Osteoblast (primary cell): ENCODE results near the gene GNAT1. TPM values are rescaled to one million over a fixed set of nuclear protein-coding genes. Genes with fewer than 3 reads are reported as not detected.

Experiments
- DNase-seq: peaks from one replicate; pipeline ENCODE4 v3.0.0; 2011; ENCODE audit warnings: low spot score, mixed read lengths; ENCODE audit not compliant: insufficient read length; ENCODE audit errors: missing footprints
- H2AFZ ChIP-seq: 2 replicates; pipeline ENCODE4 v1.6.0; 2011; ENCODE audit warnings: mild to moderate bottlenecking, low read length
- H3K27ac ChIP-seq: 2 replicates; pipeline ENCODE4 v1.5.1; 2011; ENCODE audit warnings: mild to moderate bottlenecking, low read depth, low read length, moderate library complexity
- H3K27me3 ChIP-seq: 2 replicates; pipeline ENCODE4 v1.6.0; 2012; ENCODE audit warnings: mild to moderate bottlenecking, control low read depth, inconsistent platforms, low read length, moderate library complexity; ENCODE audit not compliant: insufficient read depth
- H3K36me3 ChIP-seq: 2 replicates; pipeline ENCODE4 v1.5.1; 2011; ENCODE audit warnings: mild to moderate bottlenecking, low read length, control low read depth, moderate library complexity; ENCODE audit not compliant: insufficient read depth
- H3K4me1 ChIP-seq: 2 replicates; pipeline ENCODE4 v1.5.1; 2011; ENCODE audit warnings: mild to moderate bottlenecking, low read length, control low read depth, moderate library complexity; ENCODE audit not compliant: insufficient read depth
- H3K4me2 ChIP-seq: 2 replicates; pipeline ENCODE4 v1.6.0; 2011; ENCODE audit warnings: mild to moderate bottlenecking, low read length; ENCODE audit not compliant: insufficient read depth
- H3K4me3 ChIP-seq: fragments of 200-600 bp; sonication (generic); 3 replicates; pipeline ENCODE4 v1.5.1; 2012; ENCODE audit warnings: mild to moderate bottlenecking, low read length, inconsistent platforms; ENCODE audit not compliant: insufficient read depth
- H3K79me2 ChIP-seq: 2 replicates; pipeline ENCODE4 v1.6.0; 2012; ENCODE audit warnings: mild to moderate bottlenecking, low read length, control low read depth, inconsistent platforms; ENCODE audit not compliant: insufficient read depth
- H3K9me3 ChIP-seq: 2 replicates; pipeline ENCODE4 v1.5.1; 2011; ENCODE audit warnings: low read depth, low read length, control low read depth
- H4K20me1 ChIP-seq: 2 replicates; pipeline ENCODE4 v1.6.0; 2012; ENCODE audit warnings: mild to moderate bottlenecking, low read length, control low read depth; ENCODE audit not compliant: insufficient read depth
- CTCF ChIP-seq: IDR thresholded peaks from 2 replicates; pipeline ENCODE4 v1.5.1; 2011; ENCODE audit warnings: mild to moderate bottlenecking, low read depth, low read length, moderate library complexity; ENCODE audit errors: extremely low read depth
- total RNA-seq: library from RNA; depleted of rRNA; stranded (reverse); fragments of >200 nt; gene quantifications from 2 replicates; pipeline ENCODE4 v1.2.3, GENCODE V29; 2012

The GNAT1 gene
- total RNA-seq, 1 donor, result not detected

DNA sequence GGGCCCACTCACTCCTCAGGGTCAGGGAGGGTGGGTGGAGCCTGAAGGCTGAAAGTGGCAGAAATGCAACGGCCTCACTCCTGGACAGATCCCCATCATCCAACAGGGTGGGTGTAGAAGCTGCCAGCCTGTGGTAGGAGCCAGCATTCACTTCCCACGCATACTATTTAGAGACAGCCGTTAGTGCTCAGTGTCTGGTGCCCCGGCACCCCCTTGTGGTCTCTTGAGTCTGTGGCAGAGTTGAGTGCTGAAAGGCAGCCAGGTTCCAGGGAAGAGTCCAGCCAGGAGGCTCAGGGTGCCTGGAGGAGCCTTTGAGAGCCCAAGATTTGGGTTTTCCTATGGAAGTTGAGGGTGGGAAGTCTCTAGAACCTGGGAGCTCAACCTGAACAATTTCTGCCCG lies 2.1 kb upstream of the GNAT1 start:
- Histone ChIP-seq H3K36me3 (no peaks in the 10 kb centered on the region), H3K4me2 (no peak overlapping the region), H3K27me3 (peaks cover 15% of the 10 kb centered on the region), H3K79me2 (no peaks in the 10 kb centered on the region), H3K9me3 (no peaks in the 10 kb centered on the region), H3K27ac (no peak overlapping the region), H4K20me1 (peaks cover 4% of the 10 kb centered on the region), H3K4me1 (peaks cover 4% of the 10 kb centered on the region), H2AFZ (no peak overlapping the region), H3K4me3 (no peak overlapping the region)
- peak; percentile 99 for DNase-seq
- peak; percentile 94 for TF ChIP-seq CTCF

DNA sequence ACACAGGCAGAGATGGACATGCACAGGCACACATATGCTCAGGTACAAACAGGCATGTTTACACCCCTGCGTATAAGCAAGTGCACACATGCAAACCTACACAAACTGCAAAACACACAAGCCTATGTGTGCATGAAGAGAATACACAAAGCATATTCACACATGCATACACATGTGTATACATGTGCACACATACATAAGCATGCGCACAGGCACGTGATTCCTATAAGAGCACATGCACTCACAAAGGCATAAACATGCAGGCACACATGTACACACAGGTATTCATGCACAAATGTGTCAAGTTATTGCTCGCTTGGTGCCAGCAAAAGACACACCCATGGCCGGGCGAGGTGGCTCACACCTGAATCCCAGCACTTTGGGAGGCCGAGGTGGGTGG lies 1.4 kb upstream of the GNAT1 start:
- H3K27ac ChIP-seq, result no peak overlapping the region
- no peaks in the 10 kb centered on the region for H3K36me3 ChIP-seq

DNA sequence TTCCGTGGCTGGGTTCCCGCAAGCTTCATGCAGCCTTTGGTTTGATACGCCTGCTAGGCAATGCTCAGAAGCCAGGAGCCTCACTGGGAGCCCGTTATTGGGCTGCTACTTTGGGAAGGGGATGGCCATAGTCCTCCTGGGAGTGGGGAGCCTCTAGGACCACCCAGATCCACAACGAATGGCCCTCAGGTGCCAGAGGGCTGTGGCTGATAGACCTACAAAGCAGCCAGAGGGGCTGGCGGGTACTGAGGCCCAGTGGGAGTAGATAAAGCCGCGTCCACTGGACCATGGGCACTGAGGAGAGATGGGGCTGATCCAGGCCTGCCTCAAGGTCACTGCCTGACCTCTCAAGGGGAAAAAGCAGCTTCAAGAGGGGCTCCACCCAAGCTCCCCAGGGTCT lies 714 bp downstream of the GNAT1 start:
- Histone ChIP-seq H3K27ac (no peak overlapping the region), H3K4me2 (no peak overlapping the region), H3K4me1 (peaks cover 4% of the 10 kb centered on the region), H3K36me3 (no peaks in the 10 kb centered on the region), H4K20me1 (peaks cover 4% of the 10 kb centered on the region), H3K9me3 (no peaks in the 10 kb centered on the region), H2AFZ (no peak overlapping the region), H3K79me2 (no peaks in the 10 kb centered on the region), H3K4me3 (no peak overlapping the region), H3K27me3 (peaks cover 22% of the 10 kb centered on the region)
- DNase-seq, result no peak
- TF ChIP-seq CTCF, result no peak

More for the DNA sequence above, 1.4 kb upstream of the GNAT1 start:
- no peak for DNase-seq
- Histone ChIP-seq H3K79me2 (no peaks in the 10 kb centered on the region), H4K20me1 (peaks cover 4% of the 10 kb centered on the region), H3K9me3 (no peaks in the 10 kb centered on the region), H3K4me3 (no peak overlapping the region), H3K4me2 (no peak overlapping the region), H2AFZ (no peak overlapping the region), H3K4me1 (peaks cover 4% of the 10 kb centered on the region), H3K27me3 (peaks cover 16% of the 10 kb centered on the region)
- no peak for TF ChIP-seq CTCF

- Histone ChIP-seq H3K27ac (no peak overlapping the region), H4K20me1 (peaks cover 4% of the 10 kb centered on the region), H3K4me3 (no peak overlapping the region), H3K4me1 (peaks cover 4% of the 10 kb centered on the region), H3K9me3 (no peaks in the 10 kb centered on the region), H3K27me3 (peaks cover 27% of the 10 kb centered on the region), H3K4me2 (no peak overlapping the region), H2AFZ (no peak overlapping the region), H3K36me3 (no peaks in the 10 kb centered on the region), H3K79me2 (no peaks in the 10 kb centered on the region)
- TF ChIP-seq CTCF, result peak; percentile 96
- DNase-seq, result peak; percentile 98
These were observed 1.3 kb downstream of the GNAT1 start for GRCh38 chr3:50192689-50193141.
